Fibroblast of upper back skin (primary cell): ENCODE data around the gene SNX33.
"Not testable (repeated sequence)": the region's sequence is repeated elsewhere in the genome, so short reads cannot be mapped to it uniquely, and the experiment has no call there.

ENCODE experiments used
- DNase-seq: peaks from one replicate; pipeline ENCODE4 v3.0.0-alpha.2; 2013

The SNX33 gene, protein sequence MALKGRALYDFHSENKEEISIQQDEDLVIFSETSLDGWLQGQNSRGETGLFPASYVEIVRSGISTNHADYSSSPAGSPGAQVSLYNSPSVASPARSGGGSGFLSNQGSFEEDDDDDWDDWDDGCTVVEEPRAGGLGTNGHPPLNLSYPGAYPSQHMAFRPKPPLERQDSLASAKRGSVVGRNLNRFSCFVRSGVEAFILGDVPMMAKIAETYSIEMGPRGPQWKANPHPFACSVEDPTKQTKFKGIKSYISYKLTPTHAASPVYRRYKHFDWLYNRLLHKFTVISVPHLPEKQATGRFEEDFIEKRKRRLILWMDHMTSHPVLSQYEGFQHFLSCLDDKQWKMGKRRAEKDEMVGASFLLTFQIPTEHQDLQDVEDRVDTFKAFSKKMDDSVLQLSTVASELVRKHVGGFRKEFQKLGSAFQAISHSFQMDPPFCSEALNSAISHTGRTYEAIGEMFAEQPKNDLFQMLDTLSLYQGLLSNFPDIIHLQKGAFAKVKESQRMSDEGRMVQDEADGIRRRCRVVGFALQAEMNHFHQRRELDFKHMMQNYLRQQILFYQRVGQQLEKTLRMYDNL

DNA sequence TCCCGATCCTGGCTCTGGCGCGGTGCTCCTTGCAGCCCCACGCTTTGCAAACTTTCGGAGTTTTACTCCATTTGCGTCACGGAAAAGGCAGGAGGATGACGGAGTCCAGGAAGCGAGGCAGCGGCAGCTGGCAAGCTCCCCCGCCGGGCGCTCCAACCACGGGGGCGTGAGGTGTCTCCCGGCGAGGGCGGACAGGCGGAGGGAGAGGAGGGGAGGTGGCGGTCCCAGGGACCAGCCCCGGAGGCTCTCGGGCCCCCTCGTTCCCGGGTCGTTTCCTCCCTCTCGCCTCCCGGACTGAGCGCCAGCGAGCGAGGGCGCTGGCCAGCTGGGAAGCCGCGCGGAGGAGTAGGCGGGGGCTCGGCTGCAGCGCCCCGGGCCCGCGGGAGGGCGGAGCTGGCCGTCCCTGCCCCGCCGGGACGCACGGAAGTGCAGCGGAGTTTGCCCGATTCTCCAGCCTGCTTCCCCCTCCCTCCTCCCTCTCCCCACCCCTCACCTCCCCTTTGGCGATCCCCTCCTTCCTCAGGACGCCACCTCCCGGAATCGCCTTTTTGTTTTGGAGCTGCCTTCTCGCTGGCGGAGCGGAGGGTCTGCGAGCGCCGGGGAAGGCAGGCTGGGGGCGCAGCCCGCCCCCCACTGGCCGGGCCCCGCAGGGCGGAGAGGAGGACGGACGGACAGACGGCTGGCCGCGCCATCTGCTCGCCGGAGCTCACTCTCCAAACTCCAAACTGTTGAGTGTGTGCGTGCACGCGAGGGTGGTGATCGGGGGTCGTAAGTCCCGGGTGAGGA is at the start of gene SNX33:
SNX33 (plus strand) TSS at position 543 of the 786 bp plus-strand sequence. CDS start 1,191 bp downstream, outside the sequence.
- DNase-seq, result peak; percentile 84

DNA sequence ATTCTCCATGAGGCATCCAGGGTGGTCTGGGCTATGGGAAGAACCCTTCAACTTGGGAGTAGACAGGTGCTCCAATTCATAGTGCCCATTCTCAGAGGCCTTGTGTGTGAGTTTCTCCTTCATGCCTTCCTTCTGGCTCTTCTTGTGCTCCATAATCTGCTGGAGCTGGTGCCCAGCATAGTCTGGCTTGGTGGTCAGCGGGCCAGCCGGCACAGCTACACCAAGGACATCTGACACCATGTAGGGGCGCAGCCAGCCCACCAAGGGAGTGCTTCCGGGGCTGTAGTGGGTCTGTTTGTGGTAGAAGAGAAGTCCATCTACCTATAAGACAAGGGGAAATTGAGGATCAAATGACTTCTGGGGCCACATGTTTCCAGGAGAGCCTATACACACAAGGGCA is 49.4 kb upstream of the SNX33 start:
- DNase-seq, result no peak

GRCh38 chr15:75599401-75599800 is 48.3 kb upstream of the SNX33 start:
- no peak for DNase-seq

GRCh38 chr15:75606026-75606425 is 41.7 kb upstream of the SNX33 start:
- no peak for DNase-seq

GRCh38 chr15:75606711-75607699 is 40.7 kb upstream of the SNX33 start:
- DNase-seq, result peak; percentile 45

DNA sequence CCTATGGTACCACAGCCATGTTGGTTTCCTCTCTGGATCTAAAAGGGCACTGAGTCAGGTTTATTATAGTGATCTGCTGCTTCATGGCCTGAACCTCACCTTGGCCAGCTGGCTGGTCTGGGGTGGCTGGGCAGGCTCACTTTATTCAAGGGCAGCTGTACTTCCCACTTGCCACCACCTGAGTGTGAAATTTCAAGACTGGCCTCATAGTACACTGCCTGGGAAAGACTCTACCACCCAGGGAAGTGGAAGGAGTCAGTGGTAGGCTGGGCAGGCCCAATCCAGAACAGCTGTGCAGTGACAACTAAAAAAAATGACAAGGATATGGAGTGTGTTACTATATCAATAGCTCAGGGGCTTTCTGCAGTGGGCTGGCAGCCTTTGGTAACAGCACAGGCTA is 30.9 kb upstream of the SNX33 start:
- no peak for DNase-seq

DNA sequence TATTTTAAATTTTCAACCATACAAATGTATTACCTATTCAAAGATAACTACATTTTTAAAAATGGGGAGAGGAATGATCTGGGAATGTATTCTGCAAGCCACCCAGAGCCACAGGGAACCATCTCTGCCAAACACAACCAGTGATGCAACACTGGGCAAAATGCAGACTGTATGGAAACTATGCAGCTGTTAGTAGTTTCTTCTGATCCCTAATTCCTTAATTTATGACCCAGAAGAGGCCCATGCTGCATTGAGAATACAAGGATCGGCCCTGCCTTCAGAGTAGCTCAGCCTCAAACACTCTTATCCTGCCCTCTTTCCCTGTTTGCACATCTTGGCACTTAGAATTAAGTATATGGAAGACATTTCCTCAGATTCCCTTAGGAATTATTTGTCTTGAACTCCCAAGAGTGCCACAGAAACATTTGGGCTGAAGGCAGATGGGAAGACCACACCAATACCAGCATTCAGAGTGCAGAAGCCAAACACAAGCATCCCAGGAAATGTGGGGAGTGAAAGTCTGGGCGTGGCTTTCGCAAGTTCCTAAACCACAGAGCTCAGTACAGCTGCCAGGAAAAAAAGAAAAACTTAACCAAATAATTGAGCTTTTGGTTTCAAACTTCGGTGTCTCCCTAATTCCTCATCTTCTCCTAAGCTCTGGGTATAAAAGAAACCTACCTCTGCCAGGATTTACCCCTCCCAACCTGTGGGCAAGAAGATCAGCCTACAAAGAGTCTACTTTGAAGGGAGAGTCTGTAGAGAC is 27.5 kb upstream of the SNX33 start:
- peak; percentile 85 for DNase-seq

- DNase-seq, result peak; percentile 93
These were observed 26.8 kb upstream of the SNX33 start for GRCh38 chr15:75620841-75621391.

GRCh38 chr15:75622505-75622904 is 25.2 kb upstream of the SNX33 start:
- no peak for DNase-seq

DNA sequence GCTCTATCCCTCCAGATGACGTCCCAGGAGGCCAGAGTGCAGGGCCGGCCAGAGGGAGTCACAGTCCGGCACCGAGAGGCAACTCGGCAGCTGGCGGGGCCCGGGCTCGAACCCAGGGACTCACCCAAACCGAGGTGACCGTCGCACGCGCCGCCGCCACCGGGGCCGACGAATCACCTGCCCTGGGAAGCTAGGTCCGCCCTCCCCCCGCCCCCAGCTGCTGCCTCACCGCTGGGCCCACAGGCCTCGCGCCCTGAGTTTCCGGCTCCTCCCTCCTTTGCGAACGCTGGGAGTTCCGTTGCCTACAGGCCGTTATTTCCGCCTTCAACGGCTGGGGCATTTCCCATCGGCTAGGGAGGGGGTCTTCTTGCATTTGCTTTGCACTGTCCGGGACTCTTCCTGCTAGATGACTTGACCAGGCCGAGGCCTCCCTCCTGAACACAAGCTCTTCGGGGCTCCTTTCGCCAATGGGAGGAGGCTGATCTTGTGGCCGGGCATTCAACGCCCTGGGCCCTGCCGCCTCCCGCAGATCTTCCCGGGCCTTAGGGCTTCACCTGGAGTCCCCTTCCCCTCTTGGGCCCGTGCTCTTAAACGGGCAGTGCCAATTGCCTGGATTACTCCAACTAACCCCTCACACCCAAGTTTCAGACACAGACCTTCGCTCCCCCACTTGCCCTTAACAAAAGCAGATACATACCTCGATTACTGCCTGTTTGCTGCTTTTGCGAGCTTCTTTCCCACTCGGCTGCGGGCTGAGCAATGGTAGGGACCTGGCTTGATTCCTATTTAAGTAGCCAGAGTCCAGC is 22.0 kb upstream of the SNX33 start, which contains the start of gene SNUPN:
SNUPN (minus strand) TSS at position 184 of the 806 bp plus-strand sequence. CDS start 4,674 bp downstream, outside the sequence.
- DNase-seq, result peak; percentile 93

DNA sequence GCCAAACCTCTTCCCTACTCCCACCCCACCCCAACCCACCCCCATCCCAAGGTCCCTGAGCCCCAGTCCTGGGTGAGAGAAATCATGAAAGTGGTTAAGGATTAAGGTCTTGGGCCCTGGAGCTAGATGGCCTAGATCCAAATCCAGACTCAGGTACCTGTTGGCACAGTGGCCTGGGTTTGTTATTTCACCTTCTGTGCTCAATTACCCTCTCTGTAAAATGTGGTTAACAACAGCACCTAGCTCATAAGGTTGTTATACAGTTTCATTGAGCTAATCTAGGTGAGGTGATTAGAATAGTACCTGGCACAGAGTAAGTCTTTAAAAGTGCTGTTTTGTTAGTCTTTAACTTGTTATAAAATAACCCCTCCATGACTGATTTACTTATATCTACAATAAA is 15.8 kb upstream of the SNX33 start:
- DNase-seq, result no peak

- DNase-seq, result not testable (repeated sequence)
These were observed 13.8 kb upstream of the SNX33 start for GRCh38 chr15:75633922-75634321.

- no peak for DNase-seq
These were observed 11.7 kb upstream of the SNX33 start for GRCh38 chr15:75636026-75636425.

DNA sequence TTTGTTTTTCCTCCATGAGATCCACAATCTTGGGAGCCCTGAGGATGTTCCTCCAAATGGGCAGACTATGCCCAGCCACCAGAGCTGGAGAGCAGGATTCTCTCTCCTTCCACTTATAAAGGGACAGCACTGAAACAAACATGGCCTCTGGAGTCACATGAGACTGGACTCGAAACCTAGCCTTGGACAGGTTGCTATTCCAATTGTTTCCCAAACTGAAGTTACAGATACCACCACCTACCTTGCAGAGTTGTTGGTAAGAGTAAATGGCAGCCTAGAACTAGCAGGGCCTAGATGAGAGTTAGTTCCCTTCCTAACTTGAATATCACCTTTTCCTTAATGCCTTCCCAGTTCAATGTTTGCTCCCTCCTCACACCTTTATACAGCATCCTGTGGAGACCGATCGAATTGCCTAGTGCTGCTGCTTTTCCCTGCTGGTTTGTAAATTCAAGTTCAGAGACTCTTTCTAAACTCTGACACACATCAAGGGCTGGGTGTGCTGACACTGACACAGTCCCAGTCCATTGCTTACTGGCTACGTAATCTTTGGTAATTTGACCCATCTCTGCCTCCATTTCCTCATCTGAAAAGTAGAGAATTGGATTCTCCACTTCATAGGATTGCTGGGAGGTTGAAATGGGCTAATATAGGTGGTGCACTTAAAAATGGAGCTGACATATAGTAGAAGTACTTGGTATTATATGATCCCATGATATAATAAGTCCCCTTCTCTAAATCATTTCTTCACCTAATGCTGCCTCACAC is 10.3 kb upstream of the SNX33 start:
- no peak for DNase-seq

DNA sequence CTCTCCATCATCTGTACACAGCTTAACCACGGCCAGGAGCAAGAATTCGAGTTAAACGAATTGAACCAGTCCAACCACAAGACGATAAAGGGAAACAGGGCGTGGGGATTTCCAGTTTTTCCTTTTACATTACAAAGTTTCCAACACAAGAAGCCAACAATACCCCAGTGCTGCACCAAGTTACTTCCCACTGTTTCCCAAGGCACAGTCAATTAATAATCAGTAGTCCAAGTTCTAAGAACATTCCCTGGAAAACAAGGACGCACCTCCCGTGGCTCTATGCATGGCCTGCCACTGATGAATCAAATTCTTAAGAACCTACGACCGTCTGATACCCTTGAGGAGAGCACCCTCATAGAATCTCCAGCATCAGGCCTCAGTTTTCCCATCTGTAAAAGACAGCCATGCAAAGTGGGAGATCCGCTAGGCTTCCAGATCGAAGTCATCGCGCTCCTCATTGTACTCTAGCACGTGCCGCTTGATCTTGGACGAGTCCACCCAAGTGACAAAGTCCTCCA is 8.5 kb upstream of the SNX33 start:
- no peak for DNase-seq

DNA sequence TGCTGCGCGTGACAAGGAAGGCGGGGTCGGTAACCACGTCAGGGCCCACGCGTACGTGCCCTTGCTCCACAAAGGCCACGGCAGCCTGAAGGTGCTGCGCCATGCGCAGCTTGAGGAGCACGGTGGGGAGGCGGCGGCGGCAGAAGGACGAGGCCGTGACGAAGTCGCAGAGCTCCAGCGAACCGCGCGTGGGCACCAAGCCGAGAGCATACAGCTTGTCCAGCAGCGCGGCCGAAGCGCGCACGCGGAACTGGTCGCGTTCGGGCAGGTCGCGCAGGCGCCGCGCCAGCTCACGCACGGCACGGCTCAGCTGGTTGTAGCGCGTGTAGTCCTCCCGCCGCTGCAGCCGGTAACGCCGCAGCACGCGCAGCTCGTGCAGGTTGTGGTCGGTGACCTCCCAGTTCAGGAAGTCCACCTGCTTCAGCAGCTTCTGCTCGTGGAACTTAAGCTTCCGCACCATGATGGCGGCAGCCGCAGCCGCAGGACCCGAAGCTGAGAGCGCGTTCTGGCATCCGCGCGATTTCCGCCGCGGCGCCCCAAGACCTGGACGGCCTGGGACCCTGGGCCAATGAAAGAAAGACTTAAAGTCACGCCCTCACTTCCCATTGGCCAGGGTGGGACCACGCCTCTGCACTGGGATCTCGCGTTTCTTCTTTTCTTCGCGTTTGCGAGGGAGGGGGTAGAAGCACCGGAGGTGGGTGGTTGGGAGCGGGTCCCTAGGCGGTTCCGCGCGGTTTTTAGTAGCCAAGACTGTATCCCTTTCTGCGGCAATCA is 7.8 kb upstream of the SNX33 start, which contains the start of gene IMP3:
IMP3 (minus strand) TSS at position 516 of the 774 bp plus-strand sequence; CDS start at position 460, 56 bp downstream.
- DNase-seq, result peak; percentile 97

DNA sequence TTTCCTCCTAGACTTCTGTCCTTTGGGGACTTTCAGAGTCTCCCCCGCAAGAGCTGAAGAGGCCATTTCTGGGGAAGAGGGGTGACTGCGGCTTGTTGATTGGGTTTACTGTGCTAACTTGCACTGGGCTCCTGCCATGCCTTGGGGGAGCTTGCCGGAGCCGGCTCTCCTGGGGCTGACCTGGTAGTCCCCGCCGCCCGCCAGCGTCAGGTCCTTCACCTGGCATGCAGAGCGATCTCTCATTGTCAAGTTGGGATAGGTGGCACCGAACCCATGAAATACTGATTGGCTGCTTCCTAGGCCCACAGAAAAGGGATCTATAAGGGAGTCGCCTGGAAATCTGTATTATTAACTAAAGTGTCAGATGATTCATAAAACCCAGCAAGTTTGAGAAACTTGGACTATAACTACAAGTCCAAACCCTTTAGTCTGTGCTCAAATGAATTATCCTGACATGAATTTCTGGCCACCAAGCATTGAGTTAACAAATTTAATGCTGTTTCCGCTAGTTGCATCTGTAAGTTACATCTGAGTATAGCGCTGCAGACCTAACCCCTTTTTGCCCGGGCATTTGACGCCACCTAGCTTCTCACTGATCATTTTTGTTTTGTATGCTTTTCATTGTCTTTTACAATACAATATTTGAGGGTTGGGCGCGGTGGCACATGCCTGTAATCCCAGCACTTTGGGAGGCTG is 7.1 kb upstream of the SNX33 start:
- DNase-seq, result peak; percentile 60

- no peak for DNase-seq
These were observed 6.6 kb upstream of the SNX33 start for GRCh38 chr15:75641179-75641503.
